Heart left ventricle (tissue), 16 donors: Measurements from ENCODE around the gene MGST2. TPM values are rescaled to one million over a fixed set of nuclear protein-coding genes. Genes with fewer than 3 reads are reported as not detected.

Source experiments
- ATAC-seq, 4 donors: fragments of 200-7000 bp; cut with Tn5 transposase; one replicate each; pipeline ENCODE4 v1.9.1; 2020 to 2022; ENCODE audit warnings: moderate library complexity in 4 of 4, mild to moderate bottlenecking in 3 of 4, moderate number of reproducible peaks in 1 of 4
- DNase-seq, 5 donors: peaks; one replicate each; pipeline ENCODE4 v3.0.0-alpha.2; 2020
- H3K27ac ChIP-seq, 12 donors: fragments of 200-600 bp; sonication (generic) in 4 of 12; one replicate each; pipeline versions ENCODE4 v1.5.0 to v1.8.0; 2016 to 2022; ENCODE audit warnings: mild to moderate bottlenecking in 2 of 12
- H3K27me3 ChIP-seq, 9 donors: fragments of 200-600 bp; sonication (generic) in 2 of 9; one replicate each; pipeline versions ENCODE4 v1.5.1 to v1.8.0; 2016 to 2022; ENCODE audit warnings: mild to moderate bottlenecking in 3 of 9
- H3K36me3 ChIP-seq, 9 donors: fragments of 200-600 bp; sonication (generic) in 2 of 9; one replicate each; pipeline versions ENCODE4 v1.5.0 to v1.8.0; 2018 to 2022; ENCODE audit warnings: mild to moderate bottlenecking in 2 of 9
- H3K4me1 ChIP-seq, 12 donors: fragments of 200-600 bp; sonication (generic) in 4 of 12; one replicate each; pipeline versions ENCODE4 v1.5.0 to v1.8.0; 2016 to 2022; ENCODE audit warnings: mild to moderate bottlenecking in 3 of 12
- H3K4me3 ChIP-seq, 12 donors: fragments of 200-600 bp; sonication (generic) in 4 of 12; one replicate each; pipeline versions ENCODE4 v1.5.0 to v1.8.0; 2017 to 2022; ENCODE audit warnings: mild to moderate bottlenecking in 9 of 12, moderate library complexity in 4 of 12
- H3K9me3 ChIP-seq, 12 donors: fragments of 200-600 bp; sonication (generic) in 4 of 12; one replicate each; pipeline versions ENCODE4 v1.5.0 to v1.8.0; 2016 to 2022; ENCODE audit warnings: mild to moderate bottlenecking in 1 of 12
- POLR2A ChIP-seq, 2 donors: fragments of 450-650 bp; IDR thresholded peaks; one replicate each; pipeline ENCODE4 v1.6.1; 2017; ENCODE audit warnings: antibody characterized with exemption in 2 of 2, mild to moderate bottlenecking in 2 of 2, moderate library complexity in 2 of 2
- WGBS, 4 donors: extraction: QIAGEN DNeasy Blood & Tissue Kit in 2 of 4; methylation state at CpG; one replicate each; pipeline versions ENCODE4 v1.1.5 to v1.1.7; 2013 to 2018; 5-methylcytosine and 5-hydroxymethylcytosine counted together
- intact Hi-C, 10 donors: fragments of 100-400 bp; cut with DNase I; formaldehyde crosslinking; loops; one replicate each; pipeline versions ENCODE4 v1.11.1 to v1.14.2; 2022
- polyA plus RNA-seq, 2 donors: library from polyadenylated mRNA; stranded (reverse); fragments of 200-250 nt; gene quantifications; one replicate each; pipeline ENCODE4 v1.2.3, GENCODE V29; 2013
- total RNA-seq, 9 donors: library from RNA; depleted of rRNA in 2 of 9; stranded (reverse); fragments of >200 nt in 2 of 9; fragmentation: NEBNext Ultra II Directional in 3 of 9; extraction: Animal tissue kit (Norgen Biotek cat#: 25700) in 3 of 9; gene quantifications; one replicate each; pipeline versions ENCODE4 v1.1.0 to v1.2.4, GENCODE V29; 2016 to 2023
- TF ChIP-seq, protein P1 (sequence below), 12 donors: fragments of 200-600 bp; sonication (generic) in 4 of 12; IDR thresholded peaks; one replicate each; pipeline versions ENCODE4 v1.5.0 to v1.8.0; 2018 to 2022; ENCODE audit warnings: antibody characterized with exemption in 12 of 12, mild to moderate bottlenecking in 5 of 12
- donor health status: ischemic (EF 13 %, LVEDD 7.1; RV severe dilation, severe dysfunction).
- donor health status: healthy with polysubstance abuse.
- donor health status: DM: no; HTN: yes; CAD: no.
- donor health status: DM: no; HTN: no; CAD: no.
- donor health status: ischemic (EF 25% LVEDD 6.9; RV normal size, moderate dysfunction).
- donor health status: ischemic (EF 25% LVEDD 5.7; RV mildly dilated, moderate dysfunction).
- donor health status: healthy.
- donor health status: DM: yes; HTN: yes; CAD: no.
- donor health status: ischemic (EF 35%, LVEDD 5.7; RV mildly dilated, moderate dysfunction).
- donor health status: nonischemic (EF 11% LVEDD 7.7; RV severe dilation, severe dysfunction).
- donor health status: DM: yes; HTN: yes; CAD: no.
- donor health status: PGD.
- donor health status: ischemic (EF 29% LVEDD 5.4; RV normal size, mild dysfunction).
- donor health status: nonischemic (EF 23%, LVEDD 6.1; RV moderate dilation, normal function).

Gene MGST2
- total and polyA plus RNA-seq, 11 donors = 86.6 to 209 (median 105) TPM

GRCh38 chr4:139656614-139657486 lies 8.8 kb upstream of the MGST2 start:
- Histone ChIP-seq H3K27ac (peak overlapping the region in 2 of 12 donors; percentile 28 to 32), H3K4me1 (peaks cover 0 to 37% (median 13%) of the 10 kb centered on the region in 12 donors), H3K27me3 (no peaks in the 10 kb centered on the region), H3K36me3 (no peaks in the 10 kb centered on the region), H3K4me3 (no peak overlapping the region), H3K9me3 (no peaks in the 10 kb centered on the region)
- 20 to 33% (median 25%) methylated on average over 13 of the region's 13 CpGs for WGBS, 4 donors
- TF ChIP-seq POLR2A (IDR thresholded peaks at IDR 0.05) = no peak
- TF ChIP-seq, protein P1, sequence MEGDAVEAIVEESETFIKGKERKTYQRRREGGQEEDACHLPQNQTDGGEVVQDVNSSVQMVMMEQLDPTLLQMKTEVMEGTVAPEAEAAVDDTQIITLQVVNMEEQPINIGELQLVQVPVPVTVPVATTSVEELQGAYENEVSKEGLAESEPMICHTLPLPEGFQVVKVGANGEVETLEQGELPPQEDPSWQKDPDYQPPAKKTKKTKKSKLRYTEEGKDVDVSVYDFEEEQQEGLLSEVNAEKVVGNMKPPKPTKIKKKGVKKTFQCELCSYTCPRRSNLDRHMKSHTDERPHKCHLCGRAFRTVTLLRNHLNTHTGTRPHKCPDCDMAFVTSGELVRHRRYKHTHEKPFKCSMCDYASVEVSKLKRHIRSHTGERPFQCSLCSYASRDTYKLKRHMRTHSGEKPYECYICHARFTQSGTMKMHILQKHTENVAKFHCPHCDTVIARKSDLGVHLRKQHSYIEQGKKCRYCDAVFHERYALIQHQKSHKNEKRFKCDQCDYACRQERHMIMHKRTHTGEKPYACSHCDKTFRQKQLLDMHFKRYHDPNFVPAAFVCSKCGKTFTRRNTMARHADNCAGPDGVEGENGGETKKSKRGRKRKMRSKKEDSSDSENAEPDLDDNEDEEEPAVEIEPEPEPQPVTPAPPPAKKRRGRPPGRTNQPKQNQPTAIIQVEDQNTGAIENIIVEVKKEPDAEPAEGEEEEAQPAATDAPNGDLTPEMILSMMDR (IDR thresholded peaks at IDR 0.05) = peak; percentile 68 to 88 (median 81)
- ATAC-seq = peak in 3 of 4 donors; percentile 68 to 80 (median 71)
- intact Hi-C loops = loop anchor here in 7 of 10 donors (5.0 to 10.0 kb wide), 5 partner anchors 498 to 668 kb away; partner anchors contain the start of gene MAML3 (in 2 of the 7)
- DNase-seq = peak in 4 of 5 donors; percentile 46 to 60 (median 54)

DNA sequence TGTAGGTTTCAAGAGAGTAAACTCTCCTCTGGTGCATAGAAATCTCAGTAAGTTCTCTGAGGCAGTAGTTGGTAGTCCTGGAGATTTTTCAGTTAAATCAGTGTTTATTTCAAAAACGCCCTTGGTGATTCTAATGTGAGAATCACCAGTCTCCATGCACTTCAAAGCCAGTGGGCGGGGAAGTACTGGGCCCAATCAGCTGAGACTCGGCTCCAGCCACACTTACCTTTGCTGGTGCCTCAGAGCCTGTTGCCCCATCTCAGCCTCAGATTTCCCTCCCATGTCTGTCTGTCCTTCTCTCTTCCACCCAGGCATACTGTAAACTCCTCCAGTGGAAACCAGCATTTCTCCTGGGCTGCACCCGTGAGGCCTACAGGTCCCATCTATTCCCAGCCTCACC lies 7.4 kb upstream of the MGST2 start:
- Histone ChIP-seq H3K27me3 (no peaks in the 10 kb centered on the region), H3K4me3 (no peak overlapping the region), H3K9me3 (no peaks in the 10 kb centered on the region), H3K27ac (peak overlapping the region in 7 of 12 donors; percentile 2 to 49 (median 35)), H3K4me1 (peaks cover 0 to 37% (median 13%) of the 10 kb centered on the region in 12 donors), H3K36me3 (no peaks in the 10 kb centered on the region)
- 83 to 95% (median 90%) methylated on average over 4 of the region's 4 CpGs for WGBS, 4 donors
- ATAC-seq (no peak), DNase-seq (no peak)
- intact Hi-C loops = loop anchor here in 7 of 10 donors (5.0 to 10.0 kb wide), 5 partner anchors 497 to 667 kb away; partner anchors contain the start of gene MAML3 (in 2 of the 7)
- no peak for TF ChIP-seq POLR2A (IDR thresholded peaks at IDR 0.05)
- TF ChIP-seq, protein P1 (IDR thresholded peaks at IDR 0.05) = no peak

- Histone ChIP-seq H3K36me3 (no peaks in the 10 kb centered on the region), H3K9me3 (no peaks in the 10 kb centered on the region), H3K4me1 (peaks cover 0 to 37% (median 13%) of the 10 kb centered on the region in 12 donors), H3K4me3 (no peak overlapping the region), H3K27ac (peak overlapping the region in 2 of 12 donors; percentile 35 to 49), H3K27me3 (no peaks in the 10 kb centered on the region)
- ATAC-seq (no peak), DNase-seq (no peak)
- TF ChIP-seq POLR2A (IDR thresholded peaks at IDR 0.05) = no peak
- TF ChIP-seq, protein P1 (IDR thresholded peaks at IDR 0.05) = no peak
- 82 to 92% (median 91%) methylated on average over 2 of the region's 2 CpGs for whole genome bisulfite sequencing, 4 donors
- intact Hi-C loops = loop anchor here in 7 of 10 donors (5.0 to 10.0 kb wide), 5 partner anchors 496 to 666 kb away; partner anchors contain the start of gene MAML3 (in 2 of the 7)
These were observed 6.8 kb upstream of the MGST2 start for GRCh38 chr4:139658586-139659382.
